GM18502 (cell line): ENCODE measurements around the gene LYRM1.
"Not testable (repeated sequence)": the region's sequence is repeated elsewhere in the genome, so short reads cannot be mapped to it uniquely, and the experiment has no call there.

ENCODE experiments used
- ATAC-seq: cut with Tn5 transposase; IDR thresholded peaks from one replicate; pipeline ENCODE4 v1.9.1; 2021; ENCODE audit warnings: mild to moderate bottlenecking; ENCODE audit not compliant: unreplicated experiment, poor library complexity

LYRM1 gene

GRCh38 chr16:20929676-20930364 lies 29.2 kb downstream of the LYRM1 start:
- ATAC-seq: not testable (repeated sequence)

- no peak for ATAC-seq
These were observed 29.8 kb downstream of the LYRM1 start for GRCh38 chr16:20930365-20930690.

- no peak for ATAC-seq
These were observed 30.6 kb downstream of the LYRM1 start for GRCh38 chr16:20931066-20931600.

GRCh38 chr16:20933589-20933988 lies 33.0 kb downstream of the LYRM1 start:
- ATAC-seq: no peak

DNA sequence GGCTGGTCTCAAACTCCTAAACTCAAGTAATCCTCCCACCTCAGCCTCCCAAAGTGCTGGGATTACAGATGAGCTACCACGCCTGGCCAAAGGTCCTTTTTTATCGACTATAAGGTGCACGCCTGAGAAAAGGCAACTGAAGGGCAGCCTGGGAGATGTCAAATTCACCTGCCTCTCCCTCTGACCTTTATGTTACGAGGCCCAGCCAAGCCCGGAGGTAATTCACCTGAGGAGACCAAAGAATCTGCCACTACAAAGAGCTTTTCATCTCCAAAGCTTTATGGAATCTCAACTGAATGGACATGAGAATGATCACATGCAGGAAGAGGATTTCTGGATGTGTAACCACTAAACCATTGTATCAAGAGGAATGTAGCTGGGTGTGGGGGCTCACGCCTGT lies 37.2 kb downstream of the LYRM1 start:
- ATAC-seq: no peak

- ATAC-seq: no peak
These were observed 37.9 kb downstream of the LYRM1 start for GRCh38 chr16:20938426-20938825.

DNA sequence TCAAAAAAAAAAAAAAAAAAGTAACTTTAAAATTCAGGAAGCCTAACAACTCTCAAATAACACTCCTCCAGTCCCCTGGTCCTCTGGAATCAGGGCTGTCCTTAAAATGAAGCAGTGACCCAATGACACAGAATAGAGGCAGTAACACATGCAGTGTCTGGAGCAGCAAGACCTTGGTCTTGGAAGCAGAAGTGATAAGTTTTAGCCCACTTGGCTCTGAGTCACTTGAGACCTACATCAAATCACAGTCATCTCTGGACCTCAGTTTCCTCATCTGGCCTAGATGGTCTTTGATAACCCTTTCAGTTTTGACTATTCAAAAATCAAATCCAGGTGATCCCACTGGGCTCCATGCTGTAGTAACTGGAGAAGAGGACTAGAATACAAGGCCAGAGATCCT lies 39.0 kb downstream of the LYRM1 start:
- no peak for ATAC-seq

GRCh38 chr16:20940871-20941635 lies 40.5 kb downstream of the LYRM1 start:
- no peak for ATAC-seq

DNA sequence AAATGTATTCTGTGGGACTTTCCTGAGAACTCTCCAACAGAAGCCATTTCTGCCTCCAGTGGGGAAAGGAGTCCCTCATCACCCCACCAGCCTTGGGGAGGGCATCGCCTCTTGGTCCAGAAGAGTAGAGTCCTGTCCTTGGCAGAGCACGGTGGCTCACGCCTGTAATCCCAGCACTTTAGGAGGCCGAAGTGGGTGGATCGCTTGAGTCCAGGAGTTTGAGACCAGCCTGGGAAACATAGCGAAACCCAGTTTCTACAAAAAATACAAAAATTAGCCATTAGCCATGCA lies 41.0 kb downstream of the LYRM1 start:
- no peak for ATAC-seq

GRCh38 chr16:20942256-20942655 lies 41.7 kb downstream of the LYRM1 start:
- ATAC-seq: no peak

DNA sequence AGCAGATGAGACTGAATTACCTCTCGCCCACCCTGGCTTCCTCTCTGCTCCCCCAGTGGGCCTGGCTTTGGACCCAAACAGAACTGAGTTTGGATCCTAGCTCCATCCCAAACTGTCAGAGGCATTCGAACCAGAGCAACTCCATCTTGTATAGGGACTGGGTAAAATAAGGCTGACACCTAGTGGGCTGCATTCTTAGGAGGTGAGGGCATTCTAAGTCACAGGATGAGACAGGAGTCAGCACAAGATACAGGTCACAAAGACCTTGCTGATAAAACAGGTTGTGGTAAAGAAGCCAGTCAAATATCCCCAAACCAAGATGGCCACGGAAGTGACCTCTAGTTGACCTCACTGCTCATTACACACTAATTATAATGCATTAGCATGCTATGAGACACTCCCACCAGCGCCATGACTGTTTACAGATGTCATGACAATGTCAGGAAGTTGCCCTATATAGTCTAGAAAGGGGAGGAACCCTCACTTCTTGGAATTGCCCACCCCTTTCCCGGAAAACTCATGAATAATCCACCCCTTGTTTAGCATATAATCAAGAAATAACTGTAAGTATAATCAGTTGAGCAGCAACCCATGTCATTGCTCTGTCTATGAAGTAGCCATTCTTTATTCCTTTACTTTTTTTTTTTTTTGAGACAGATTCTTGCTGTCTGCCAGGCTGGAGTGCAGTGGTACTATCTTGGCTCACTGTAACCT lies 44.4 kb downstream of the LYRM1 start:
- ATAC-seq: no peak

DNA sequence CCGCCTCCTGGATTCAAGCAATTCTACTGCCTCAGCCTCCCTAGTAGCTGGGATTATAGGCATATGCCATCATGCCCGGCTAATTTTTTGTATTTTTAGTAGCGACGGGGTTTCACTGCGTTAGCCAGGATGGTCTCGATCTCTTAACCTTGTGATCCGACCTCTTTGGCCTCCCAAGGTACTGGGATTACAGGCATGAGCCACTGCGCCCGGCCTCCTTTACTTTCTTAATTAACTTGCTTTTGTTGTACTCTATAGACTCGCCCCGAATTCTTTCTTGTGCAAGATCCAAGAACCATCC lies 45.0 kb downstream of the LYRM1 start:
- not testable (repeated sequence) for ATAC-seq

- ATAC-seq: no peak
These were observed 45.6 kb downstream of the LYRM1 start for GRCh38 chr16:20946015-20946629.

GRCh38 chr16:20948444-20948843 lies 47.9 kb downstream of the LYRM1 start:
- ATAC-seq: no peak

DNA sequence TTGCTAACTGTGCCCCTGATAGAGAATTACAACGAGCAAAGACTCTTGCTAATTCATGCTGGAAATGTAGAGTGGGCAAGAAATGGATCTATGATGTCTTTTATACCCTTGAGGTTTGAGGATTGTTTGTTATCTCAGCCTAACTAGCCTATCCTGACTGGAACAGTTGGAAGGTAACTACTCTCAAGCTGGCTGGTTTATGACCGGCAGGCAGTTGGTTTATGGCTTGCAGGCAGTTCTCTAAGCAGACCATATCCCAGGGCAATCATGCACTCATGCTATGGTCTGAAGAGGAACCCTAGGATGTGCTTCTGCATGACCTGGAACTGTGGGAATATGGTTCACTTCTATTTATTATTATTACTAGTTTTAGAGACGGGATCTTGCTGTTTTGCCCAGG lies 49.1 kb downstream of the LYRM1 start:
- ATAC-seq: no peak

- ATAC-seq: no peak
These were observed 49.7 kb downstream of the LYRM1 start for GRCh38 chr16:20950294-20950693.

DNA sequence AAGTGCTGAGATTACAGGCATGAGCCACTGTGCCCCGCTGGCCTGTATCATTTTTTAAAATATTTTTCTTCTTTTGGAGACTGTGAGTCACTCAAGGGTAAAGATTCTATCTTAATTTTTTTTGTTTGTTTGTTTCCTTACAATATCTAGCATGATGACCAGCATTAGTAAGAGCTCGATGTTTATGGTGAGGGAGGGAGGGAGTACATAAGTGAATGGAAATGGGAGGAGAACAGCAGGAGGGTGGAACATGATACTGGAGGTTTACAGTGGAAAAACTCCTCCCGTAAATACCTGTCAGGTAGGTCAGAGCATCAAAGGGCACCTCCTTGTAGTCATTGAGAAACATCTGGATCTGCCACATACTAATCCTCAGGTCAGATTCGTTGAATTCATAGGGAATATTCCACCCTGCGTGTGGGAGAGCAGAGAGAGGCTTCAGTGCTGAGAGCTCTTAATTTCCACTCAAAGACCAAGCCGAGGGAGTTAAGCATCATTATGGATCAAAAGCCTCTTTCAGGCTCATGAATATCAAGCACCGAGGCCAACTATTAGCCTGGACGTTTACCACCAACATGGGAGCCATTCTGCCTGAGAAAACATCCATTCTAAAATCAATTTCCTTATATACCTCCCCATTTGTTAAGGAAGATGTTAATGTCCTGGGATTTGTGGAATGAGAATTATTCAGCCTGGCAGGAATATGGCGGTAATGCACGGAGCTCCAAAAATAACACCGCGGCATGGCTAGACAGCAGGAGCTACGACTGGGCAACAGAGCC lies 51.8 kb downstream of the LYRM1 start:
- no peak for ATAC-seq

GRCh38 chr16:20954574-20954973 lies 54.0 kb downstream of the LYRM1 start:
- no peak for ATAC-seq

DNA sequence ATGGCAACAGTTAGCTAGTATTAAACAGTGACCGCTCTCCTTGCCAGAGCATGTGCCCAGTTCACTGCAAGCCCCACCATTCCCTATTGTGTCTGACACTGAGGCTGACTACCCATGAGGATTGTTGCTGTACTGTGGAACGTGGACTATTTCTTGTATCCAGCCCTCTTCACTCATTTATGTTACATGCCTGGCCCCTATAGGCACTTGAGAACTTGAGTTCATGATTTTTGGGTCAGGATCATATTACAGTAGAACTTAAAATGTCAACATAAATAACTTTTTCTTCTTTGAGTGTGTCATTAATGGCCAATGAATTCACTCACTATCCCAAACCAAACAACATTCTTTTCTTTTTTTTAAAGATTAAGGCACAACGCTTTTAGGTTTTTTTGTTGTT lies 55.7 kb downstream of the LYRM1 start:
- no peak for ATAC-seq

DNA sequence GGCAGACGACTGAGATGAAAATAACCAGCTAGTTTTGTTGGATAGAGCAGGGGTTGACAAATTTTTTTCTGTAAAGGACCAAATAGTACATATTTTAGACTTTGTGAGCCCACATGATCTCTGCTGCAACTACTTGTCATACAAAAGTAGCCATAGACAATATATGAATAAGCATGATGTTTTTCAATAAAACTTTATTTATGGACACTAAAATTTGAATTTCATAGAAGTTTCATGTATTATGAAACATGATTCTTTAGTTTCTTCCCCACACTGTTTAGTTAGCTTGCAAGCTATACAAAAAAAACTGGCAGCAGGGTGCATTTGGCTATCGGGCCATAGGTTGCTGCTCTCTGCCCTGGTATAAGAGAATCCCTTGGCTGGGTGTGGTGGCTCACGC lies 56.6 kb downstream of the LYRM1 start:
- no peak for ATAC-seq
